ENCODE measurements around the gene TMEM263.

GRCh38 chr12:106960443-106960842 is 4.7 kb downstream of the TMEM263 start:
- TF ChIP-seq POLR2A (IDR thresholded peaks at IDR 0.05; ENCODE audit: low read depth, low read length) = no peak
- no peak for TF ChIP-seq TAF1 (IDR thresholded peaks at IDR 0.05; ENCODE audit: borderline replicate concordance, low read depth, low read length)
